NCI-H2029 treated with DMSO at 0.1 percent for 48 hours (cell line): ENCODE results near the gene NFAT5.
"Not testable (repeated sequence)": the region's sequence is repeated elsewhere in the genome, so short reads cannot be mapped to it uniquely, and the experiment has no call there.

Experiments
- DNase-seq: peaks from one replicate; lab custom pipeline; 2025; lab: John Stamatoyannopoulos, UW

Gene NFAT5

DNA sequence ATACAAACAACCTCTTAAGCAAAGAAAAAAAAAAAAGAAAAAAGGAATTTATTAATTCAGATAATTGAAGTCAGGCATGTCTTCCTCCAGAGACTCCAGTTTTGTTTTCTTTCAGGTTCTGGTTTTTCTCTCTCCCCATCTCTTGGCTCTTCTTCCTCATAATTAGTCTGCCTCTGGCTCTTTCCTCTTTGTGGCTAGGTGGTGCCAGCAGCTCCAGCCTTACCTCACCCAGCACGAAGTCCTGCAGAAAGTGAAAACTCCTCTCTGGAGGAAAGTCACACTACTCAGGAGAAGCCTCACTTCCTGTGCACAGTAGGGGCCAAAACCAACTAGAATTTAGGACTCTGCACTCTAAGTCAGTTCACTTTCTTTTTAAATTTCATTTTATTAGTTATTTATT is 10.3 kb upstream of the NFAT5 start:
- DNase-seq: no peak

DNA sequence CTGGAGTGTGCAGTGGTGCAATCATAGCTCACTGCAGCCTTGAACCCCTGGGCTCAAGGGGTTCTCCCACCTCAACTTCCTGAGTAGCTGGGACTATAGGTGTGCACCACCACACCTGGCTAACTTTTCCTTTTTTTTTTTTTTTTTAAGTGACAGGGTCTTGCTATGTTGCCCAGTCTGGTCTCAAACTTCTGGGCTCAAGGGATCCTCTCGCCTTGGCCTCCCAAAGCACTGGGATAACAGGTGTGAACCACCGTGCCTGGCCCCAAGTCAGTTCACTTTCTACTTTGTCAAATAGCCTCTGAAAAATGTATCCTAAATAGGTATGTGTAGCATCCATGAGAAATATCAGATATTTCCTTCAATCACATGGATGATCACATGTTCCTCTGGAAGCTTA is 9.9 kb upstream of the NFAT5 start:
- no peak for DNase-seq

DNA sequence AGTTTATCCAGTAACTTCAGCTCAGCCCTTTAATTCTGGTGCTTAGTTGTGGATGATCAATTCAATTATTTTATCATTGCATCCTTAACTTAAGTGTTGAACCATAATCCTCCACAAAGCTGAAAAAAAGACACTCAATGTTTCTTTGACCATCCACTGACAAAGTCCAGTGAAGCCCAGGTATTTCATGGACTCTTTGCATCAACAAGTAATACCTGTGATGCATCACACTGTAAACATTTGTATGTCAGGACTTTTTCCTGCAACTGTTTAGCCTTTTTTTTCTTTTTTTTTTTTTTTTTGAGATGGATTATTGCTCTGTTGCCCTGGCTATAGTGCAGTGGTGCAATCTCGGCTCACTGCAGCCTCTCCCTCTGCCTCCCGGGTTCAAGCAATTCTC is 6.6 kb upstream of the NFAT5 start:
- DNase-seq: no peak

DNA sequence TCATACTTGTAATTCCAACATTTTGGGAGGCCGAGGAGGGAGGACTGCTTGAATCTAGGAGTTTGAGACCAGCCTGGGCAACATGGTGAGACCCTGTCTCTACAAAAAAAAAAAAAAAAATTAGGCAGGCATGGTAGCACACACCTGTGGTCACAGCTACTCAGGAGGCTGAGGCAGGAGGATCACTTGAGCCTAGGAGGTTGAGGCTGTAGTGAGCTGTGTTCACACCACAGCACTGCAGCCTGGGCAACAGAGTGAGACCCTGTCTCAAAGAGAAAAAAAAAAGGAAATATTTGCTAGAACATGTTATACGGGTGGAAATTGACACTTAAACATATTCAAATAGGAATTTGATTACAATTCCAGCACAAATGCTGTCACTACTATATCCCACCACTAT is 4.4 kb upstream of the NFAT5 start:
- not testable (repeated sequence) for DNase-seq

DNA sequence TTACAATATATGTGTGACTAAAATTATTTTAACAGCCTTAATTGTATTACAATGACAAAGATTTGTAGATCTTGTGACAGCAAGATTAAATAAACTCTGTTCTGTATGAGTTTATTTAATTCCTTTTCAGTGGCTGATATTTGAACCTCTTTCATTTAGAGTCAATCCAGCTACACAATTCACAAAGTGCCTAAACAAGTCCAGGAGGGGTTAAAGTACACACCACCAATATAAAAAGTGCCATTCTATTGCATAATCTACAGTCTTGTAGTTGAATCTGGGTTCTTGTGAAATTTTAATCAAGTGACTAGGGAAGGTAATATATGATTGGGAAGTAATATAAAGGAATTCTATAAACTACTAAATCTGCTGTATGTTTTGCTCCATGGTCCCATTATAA is 3.9 kb upstream of the NFAT5 start:
- no peak for DNase-seq

DNA sequence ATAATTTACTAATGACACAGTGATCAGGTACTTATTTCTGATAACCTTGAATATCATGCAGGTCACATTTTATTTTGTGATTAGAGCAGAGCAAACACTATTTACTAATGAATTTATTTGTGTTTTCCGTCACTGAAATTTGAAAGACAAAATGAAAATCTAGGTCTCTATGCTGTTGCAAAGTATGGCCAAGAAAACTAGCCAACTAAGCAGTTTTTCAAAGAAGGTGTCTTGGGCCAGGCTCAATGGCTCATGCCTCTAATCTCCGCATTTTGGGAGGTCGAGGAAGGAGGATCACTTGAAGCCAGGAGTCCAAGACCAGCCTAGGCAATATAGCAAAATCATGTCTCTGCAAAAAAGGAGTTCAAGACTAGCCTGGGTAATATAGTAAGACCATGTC is 3.0 kb upstream of the NFAT5 start:
- no peak for DNase-seq

DNA sequence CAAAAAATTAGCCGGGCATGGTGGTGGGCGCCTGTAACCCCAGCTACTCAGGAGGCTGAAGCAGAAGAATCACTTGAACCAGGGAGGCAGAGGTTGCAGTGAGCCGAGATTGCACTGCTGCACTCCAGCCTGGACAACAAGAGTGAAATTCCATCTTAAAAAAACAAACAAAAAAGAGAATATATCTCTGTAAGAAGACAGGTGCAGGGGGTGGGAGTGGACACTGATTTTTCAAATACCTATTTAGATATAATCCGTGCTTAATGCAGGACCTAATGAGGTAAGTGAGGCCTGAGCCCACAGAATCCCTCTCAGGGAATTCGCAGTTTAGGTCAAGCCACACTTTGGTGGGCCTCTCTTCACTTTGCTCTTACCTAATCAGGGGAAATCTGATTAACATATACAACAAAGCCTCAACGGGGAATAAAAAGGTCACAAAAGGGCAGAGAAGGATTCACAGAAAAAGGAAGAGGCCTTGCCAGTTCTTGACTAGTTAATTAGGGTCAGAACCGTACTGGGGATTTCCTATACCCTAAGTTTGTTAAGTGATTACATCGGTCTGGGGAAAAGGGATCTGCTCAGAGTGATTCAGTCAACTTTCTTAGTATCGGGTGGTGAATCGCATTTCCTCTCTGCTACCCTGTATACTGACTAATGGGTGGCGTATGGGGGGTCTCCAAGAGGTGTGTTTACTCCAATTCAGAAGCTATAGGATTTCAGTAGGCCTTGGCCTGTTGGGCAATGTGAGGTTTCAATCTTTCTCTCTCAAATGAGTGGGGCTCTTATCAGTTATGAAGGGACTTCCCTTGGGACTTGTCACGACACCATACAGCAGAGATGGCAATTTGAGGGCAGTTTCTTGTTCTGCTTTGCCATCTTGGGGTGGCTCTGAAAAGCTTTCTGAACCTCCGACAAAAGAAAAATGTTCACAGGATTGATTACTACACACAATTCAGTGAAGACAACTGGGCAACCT is 1.9 kb upstream of the NFAT5 start:
- DNase-seq: no peak

DNA sequence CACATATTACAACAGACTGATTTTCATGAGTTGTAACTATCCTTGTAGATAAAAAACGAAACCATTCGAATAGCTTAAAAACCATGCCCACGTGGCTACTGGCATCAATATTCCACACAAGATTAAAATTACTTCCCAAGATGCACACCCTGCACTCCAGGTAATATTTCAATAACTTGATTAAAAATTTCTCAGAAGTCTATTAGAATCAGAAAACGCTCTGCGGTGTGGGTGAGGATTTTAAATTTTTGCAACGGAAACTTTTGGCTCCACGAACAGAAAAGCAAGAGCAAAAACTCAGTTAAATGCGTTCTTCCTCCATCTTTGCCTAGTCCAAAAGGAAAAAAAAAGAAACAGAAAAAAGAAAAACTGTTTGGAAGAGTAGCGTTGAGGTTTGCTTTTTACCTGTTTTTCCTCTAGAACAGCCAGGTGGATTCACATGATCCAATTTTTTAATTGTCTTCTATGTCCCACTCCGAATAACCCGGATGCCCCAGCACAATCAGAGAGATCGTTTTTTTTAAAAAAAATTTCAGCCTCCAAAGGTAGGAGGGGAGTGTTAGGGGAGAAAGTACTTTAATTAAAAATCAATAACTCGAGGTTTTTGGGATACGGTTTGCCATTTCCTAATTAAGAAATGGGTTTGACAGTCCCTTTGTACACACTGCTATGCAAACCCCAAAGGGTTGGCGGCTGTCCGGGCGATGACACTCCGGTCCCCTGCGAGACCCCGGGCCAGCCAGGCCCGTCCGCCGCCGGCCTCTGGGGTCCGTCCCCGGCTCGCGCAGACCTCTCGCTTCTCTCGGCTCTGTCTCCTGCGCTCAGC is 708 bp upstream of the NFAT5 start:
- no peak for DNase-seq

DNA sequence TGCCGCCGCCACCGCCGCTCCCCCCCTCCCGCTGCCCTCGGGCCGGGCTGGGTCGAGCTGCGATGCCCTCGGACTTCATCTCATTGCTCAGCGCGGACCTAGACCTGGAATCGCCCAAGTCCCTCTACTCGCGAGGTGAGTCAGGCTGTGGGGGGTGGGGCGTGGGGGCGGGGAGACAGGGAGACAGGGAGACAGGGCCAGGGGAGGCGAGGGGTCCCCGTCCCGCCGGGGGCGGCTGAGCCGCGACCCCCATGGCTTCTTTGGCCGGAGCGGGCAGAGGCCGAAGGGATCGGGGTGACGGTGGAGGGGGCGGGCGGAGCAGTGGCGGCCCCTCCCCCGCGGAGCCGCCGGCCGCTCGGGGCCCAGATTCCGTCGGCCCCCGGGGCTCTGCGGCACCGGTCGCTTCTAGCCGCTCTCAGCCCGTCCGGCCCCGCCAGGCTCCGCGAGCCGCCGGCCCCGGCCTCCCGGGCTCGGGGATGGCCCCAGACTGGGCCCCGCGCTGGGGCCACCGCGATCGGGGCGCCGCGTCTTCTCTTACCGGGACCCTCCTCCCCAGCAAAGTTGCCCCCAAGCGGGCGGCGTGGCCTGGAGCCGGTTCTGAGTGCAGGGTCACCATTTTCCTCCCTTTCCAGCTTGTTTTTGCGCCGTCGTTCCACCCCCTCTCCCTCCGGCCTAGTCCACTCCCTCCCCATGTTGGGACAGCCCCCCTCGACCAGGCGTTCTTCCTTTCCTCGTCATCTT is 644 bp downstream of the NFAT5 start:
- no peak for DNase-seq

DNA sequence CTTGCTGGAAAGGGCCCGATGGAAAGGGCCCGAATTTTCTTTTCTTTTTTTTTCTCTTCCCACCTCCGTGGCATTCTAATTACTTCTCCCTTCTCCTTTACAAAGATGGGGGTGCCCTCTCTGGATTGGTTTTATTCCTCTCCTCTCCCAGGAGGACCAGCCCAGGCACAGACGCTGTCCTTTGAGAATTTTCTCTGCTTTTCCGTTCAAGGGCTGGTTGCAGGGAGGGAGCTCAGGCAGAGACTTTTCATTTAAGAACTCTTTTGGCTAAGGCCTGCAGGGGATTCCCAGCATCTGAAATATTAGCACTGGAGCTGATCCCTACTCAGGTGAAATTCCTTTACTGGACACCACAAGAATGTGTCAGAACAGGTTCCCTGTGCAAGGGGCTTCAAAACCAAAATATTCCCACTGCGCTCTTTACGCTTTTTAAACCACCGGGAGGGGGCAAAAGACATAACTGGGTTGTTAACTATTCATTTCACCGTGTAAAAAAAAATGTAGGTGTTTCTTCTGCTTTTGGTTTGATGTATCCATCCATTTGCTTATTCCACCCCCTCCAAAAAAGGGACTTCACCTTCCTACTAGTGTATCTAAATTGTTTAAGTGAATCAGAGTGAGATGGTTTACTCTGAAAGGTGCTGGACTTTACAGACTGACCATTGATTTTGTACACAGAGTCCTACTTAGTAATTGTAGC is 1.4 kb downstream of the NFAT5 start:
- DNase-seq: no peak

DNA sequence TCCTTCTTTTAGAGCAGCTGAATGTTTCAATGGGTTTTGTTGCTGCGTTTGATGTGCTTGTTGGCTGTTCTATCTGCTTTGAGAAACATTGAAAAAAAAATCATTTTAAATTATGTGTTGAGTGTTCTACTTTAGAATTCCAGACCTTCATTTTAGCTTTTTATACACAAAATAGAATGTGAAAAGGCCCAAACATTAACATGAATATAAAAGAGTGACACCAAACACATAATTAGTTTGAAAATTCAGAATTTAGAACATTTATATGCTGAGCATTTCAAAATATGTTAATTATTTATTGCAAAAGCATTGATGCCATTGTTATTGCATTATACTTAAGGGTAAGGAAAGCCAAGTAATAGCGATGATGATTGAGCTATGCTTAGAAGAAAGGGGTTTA is 2.9 kb downstream of the NFAT5 start:
- DNase-seq: no peak

DNA sequence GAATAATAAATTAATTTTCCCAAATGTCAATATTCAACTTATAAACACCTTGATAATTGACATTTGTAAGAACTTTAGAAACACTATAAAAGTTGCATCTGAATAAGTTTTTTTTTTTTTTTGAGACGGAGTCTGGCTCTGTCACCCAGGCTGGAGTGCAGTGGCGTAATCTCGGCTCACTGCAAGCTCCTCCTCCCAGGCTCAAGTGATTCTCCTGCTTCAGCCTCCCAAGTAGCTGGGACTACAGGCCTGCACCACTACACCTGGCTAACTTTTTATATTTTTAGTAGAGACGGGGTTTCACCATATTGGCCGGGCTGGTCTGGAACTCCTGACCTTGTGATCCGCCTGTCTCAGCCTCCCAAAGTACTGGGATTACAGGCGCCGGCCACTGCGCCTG is 13.0 kb downstream of the NFAT5 start:
- not testable (repeated sequence) for DNase-seq

DNA sequence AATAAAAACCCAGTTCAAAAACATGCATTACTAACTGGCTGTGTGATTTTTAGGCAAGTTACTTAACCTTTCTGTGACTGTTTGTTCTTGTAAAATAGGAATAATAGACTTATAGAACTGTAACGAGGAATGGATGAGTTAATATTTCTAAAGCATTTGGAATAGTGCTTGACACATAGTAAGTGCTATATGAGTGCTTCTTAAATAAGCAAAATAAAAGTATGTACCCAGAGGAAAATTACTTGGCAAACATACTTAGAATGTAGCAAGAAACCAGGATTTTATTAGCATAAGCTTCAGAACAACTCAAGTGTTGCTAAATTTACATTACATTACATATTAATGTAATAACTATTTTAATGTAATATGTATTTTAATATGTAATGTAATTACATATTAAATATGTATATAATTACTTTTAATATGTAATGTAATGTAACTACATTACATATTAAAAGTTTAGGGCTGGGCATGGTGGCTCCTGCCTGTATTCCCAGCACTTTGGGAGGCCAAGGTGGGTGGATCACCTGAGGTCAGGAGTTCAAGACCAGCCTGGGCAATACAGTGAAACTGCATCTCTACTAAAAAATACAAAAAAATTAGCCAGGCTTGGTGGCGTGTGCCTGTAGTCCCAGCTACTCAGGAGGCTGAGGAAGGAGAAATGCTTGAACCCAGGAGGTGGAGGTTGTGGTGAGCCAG is 14.2 kb downstream of the NFAT5 start:
- DNase-seq: peak; percentile 3

DNA sequence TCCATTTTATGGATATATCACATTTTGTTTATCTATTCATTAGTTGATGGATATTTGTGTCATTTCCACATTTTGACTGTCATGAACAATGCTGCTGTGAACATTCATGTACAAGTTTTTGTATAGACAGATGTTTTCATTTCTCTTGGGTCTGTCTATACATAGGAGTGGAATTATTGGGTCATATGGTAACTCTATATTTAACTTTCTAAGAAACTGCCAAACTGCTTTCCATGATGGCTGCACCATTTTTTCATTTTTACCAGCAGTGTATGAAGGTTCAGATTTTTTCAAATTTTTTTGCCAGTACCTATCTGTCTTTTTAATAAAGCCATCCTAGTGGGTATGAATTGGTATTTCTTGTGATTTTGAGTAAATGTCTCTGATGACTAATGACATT is 15.5 kb downstream of the NFAT5 start:
- no peak for DNase-seq

DNA sequence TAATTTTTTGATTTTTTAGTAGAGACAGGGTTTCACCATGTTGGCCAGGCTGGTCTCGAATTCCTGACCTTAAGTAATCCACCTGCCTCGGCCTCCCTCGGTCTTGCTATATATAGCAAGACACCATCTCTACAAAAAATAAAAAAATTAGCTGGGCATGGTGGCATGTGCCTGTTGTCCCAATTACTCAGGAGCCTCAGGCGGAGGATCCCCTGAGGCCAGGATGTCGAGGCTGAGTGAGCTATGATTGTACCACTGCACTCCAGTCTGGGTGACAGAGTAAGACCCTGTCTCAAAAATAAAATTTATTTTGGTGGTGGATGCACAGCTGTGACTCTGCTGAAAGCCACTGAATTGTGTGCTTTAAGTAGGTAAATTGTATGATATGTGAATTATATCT is 18.7 kb downstream of the NFAT5 start:
- not testable (repeated sequence) for DNase-seq

DNA sequence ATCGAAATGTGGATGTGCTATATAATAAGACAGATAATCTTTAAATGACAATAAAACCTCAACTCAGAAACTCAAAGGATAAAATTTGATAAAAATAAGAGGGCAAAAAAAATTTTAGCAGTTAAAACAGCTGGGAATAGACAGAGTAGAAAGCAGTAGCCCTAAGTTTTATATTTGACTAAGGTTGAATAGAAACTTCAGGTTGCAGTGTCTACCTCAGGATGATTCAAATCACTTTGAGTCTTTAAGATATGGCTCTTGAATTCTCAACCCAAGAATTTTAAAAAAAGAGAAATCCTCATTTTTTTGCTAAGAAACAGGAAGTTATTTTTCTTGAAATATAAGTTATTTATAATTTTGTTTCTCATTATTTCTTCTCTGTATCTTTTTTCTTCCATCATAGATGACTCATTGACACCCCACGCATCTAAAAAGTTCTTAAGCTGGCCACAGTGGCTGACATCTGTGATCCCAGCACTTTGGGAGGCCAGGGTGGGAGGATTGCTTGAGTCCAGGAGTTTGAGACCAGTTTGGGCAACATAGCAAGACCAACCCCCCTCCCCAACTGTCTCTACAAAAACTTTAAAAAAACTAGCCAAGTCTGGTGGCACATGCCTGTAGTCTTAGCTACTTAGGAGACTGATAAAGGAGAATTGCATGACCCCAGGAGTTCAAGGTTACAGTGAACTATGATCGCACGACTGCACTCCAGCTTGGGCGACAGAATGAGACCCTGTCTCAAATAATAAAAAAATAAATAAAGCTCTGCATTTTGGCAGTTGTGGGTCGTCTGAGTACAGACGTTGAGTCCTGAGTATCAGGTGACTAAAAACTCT is 23.9 kb downstream of the NFAT5 start:
- no peak for DNase-seq

DNA sequence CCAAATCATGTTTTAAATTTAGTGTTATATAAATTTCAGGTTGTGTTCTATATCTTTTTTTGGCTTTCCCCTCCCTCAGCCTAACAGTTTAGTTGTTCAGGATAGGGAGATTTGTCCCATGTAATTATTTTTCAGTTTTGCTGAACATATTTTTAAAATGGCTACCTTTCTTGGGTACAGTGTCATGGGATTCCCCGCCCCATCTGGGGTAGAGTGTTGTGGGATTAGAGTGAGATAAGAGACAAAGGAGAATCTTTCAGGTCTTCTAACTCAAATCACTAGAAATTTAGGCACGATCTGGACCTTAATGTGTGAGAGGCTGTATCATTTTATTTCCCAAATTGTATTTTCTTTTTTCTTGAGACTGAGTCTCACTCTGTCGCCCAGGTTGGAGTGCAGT is 24.8 kb downstream of the NFAT5 start:
- no peak for DNase-seq

DNA sequence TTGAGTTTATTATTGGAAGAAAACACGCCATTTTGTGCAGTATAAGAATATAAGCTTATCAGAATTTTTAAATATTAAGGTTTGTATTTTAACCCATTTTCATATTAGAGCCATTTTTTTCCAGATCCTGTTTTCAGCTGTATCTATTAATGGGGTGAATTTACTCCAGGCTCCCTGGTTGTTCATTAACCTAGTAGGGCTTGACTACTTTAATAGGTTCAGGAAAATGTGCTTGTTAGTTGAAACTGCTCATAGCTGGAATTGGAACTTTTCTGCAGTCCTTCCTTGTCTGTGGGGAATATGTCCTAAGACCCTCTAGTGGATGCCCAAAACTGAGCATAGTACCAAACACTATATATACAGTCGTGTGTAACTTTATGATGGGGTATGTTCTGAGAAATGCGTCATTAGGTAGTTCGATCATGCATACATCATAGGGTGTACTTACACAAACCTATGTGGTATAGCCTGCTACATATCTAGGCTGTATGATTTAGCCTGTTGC is 28.0 kb downstream of the NFAT5 start:
- DNase-seq: no peak

DNA sequence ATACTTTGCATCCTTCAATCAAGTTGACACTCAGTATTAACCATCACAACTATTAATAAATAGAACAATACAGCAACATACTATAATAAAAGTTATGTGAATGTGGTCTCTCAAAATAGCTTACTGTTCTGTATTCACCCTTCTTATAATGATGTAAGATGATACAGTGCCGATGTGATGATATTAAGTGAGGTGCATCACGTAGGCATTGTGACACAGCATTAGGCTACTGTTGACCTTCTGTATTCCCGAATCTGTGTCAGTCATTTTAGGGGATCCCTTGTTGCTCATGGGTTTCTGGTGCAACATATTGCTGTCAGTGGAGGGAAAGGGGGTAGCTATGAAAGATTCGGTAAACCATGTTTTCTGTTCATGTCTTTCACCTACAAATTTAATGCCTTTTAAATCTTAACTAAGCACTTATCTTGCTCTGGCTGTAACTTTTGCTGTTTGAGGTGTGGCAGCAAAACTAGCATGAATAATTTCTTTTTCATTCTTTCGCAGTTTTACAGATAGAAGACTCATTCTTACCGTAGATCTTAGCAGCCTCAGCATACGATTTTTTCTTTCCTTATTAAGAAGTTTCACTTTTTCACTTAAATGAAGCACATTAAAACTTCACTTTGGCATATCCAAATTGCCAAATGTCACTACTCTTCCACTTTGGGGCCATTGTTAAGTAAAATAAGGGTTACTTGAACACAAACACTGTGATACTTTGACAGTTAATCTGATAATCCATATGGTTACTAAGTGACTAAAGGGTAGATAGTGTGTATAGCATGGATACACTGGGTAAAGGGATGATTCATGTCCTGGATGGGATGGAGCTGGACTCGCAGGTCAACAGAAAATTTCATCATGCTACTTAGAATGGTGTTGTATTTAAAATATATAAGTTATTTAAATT is 29.6 kb downstream of the NFAT5 start:
- no peak for DNase-seq
